Endothelial cell of umbilical vein (primary cell): ENCODE measurements around the gene GLI3. TPM values are rescaled to one million over a fixed set of nuclear protein-coding genes. Genes with fewer than 3 reads are reported as not detected.

ENCODE experiments used
- BruUV-seq: library from RNA; stranded (reverse); fragments of 400-500 nt; replicated peaks from 2 replicates; lab custom pipeline; 2021; lab: Mats Ljungman, UMichigan
- CTCF ChIA-PET: fragments of 300-600, 350-600 bp; sonication (Branson Sonifier 250); formaldehyde crosslinking; loops from one replicate; lab custom pipeline; 2021; ENCODE audit warnings: antibody characterized with exemption, inconsistent platforms; lab: Charles Lee
- POLR2A ChIA-PET: fragments of 300-600, 350-600 bp; sonication (Branson Sonifier 250); formaldehyde crosslinking; loops from one replicate; lab custom pipeline; 2021; ENCODE audit warnings: antibody characterized with exemption, inconsistent platforms; lab: Charles Lee
- DNase-seq: peaks from one replicate; pipeline ENCODE4 v3.0.0-alpha.2; 2011; ENCODE audit warnings: low read depth, low spot score
- FAIRE-seq: peaks from 2 replicates; lab custom pipeline; 2011; peaks lifted over from hg19 to GRCh38; lab: Jason Lieb, UNC
- H2AFZ ChIP-seq: 2 replicates; pipeline ENCODE4 v1.6.0; 2012; ENCODE audit warnings: low read depth, low read length, control low read depth, inconsistent platforms
- H3K27ac ChIP-seq: 2 replicates; pipeline ENCODE4 v1.5.1; 2011; ENCODE audit warnings: low read depth, mild to moderate bottlenecking, control low read depth, low read length, moderate library complexity; ENCODE audit not compliant: insufficient read depth
- H3K27me3 ChIP-seq, 2 experiments: 2 replicates each; pipeline versions ENCODE4 v1.6.0 to v1.6.1; 2011; ENCODE audit warnings: low read length in 2 of 2, mixed read lengths in 1 of 2; ENCODE audit not compliant: control insufficient read depth in 2 of 2, insufficient read depth in 2 of 2
- H3K36me3 ChIP-seq, 2 experiments: 2 replicates in 1 of 2; 3 replicates in 1 of 2; pipeline ENCODE4 v1.5.1; 2011; ENCODE audit warnings: low read length in 2 of 2, mild to moderate bottlenecking in 1 of 2, moderate library complexity in 1 of 2; ENCODE audit not compliant: control insufficient read depth in 2 of 2, insufficient read depth in 2 of 2; ENCODE audit errors: extremely low read depth in 1 of 2
- H3K4me1 ChIP-seq: 3 replicates; pipeline ENCODE4 v1.5.1; 2011; ENCODE audit warnings: mild to moderate bottlenecking, low read length; ENCODE audit not compliant: control insufficient read depth, insufficient read depth; ENCODE audit errors: extremely low read depth
- H3K4me2 ChIP-seq: 2 replicates; pipeline ENCODE4 v1.6.1; 2011; ENCODE audit warnings: low read length, control low read depth, mixed read lengths; ENCODE audit not compliant: insufficient read depth
- H3K4me3 ChIP-seq, 3 experiments: fragments of 200-600 bp in 1 of 3; sonication (generic), shearing (Covaris generic) in 1 of 3; replicated peaks in 1 of 3; 2 replicates each; pipeline ENCODE4 v1.5.1; 2011 to 2016; ENCODE audit warnings: control low read depth in 3 of 3, low read length in 3 of 3, mild to moderate bottlenecking in 2 of 3, inconsistent platforms in 1 of 3, low read depth in 1 of 3, moderate library complexity in 1 of 3; ENCODE audit not compliant: insufficient read depth in 1 of 3
- H3K79me2 ChIP-seq: 2 replicates; pipeline ENCODE4 v1.6.0; 2012; ENCODE audit warnings: low read length, inconsistent platforms; ENCODE audit not compliant: control insufficient read depth, insufficient read depth
- H3K9ac ChIP-seq: replicated peaks from 2 replicates; pipeline ENCODE3; 2011; ENCODE audit warnings: low read length, control low read depth; ENCODE audit not compliant: insufficient read depth; ENCODE audit errors: extremely low read depth
- H3K9me1 ChIP-seq: replicated peaks from 3 replicates; pipeline ENCODE4 v1.6.0; 2011; ENCODE audit warnings: mild to moderate bottlenecking, low read length; ENCODE audit not compliant: control insufficient read depth, insufficient read depth; ENCODE audit errors: extremely low read depth
- H3K9me3 ChIP-seq: replicated peaks from 2 replicates; pipeline ENCODE4 v1.5.1; 2012; ENCODE audit warnings: low read length, inconsistent platforms; ENCODE audit not compliant: control insufficient read depth, insufficient read depth
- H4K20me1 ChIP-seq: replicated peaks from 2 replicates; pipeline ENCODE3; 2011; ENCODE audit warnings: mild to moderate bottlenecking, low read length; ENCODE audit not compliant: control insufficient read depth, insufficient read depth; ENCODE audit errors: extremely low read depth
- CTCF ChIP-seq, 2 donors: IDR thresholded peaks; 1 replicate in 1 of 2; 2 replicates in 1 of 2; pipeline ENCODE4 v1.5.1; 2011; ENCODE audit warnings: low read length in 2 of 2, mild to moderate bottlenecking in 2 of 2, moderate library complexity in 2 of 2, control low read depth in 1 of 2, inconsistent platforms in 1 of 2, low read depth in 1 of 2; ENCODE audit not compliant: insufficient read depth in 1 of 2; ENCODE audit errors: extremely low read depth in 1 of 2
- EZH2 ChIP-seq: IDR thresholded peaks from 2 replicates; pipeline ENCODE4 v1.6.1; 2012; ENCODE audit warnings: borderline replicate concordance, low read depth, mild to moderate bottlenecking, moderate library complexity, low read length, inconsistent platforms; ENCODE audit not compliant: severe bottlenecking
- FOS ChIP-seq: IDR thresholded peaks from 2 replicates; pipeline ENCODE4 v1.6.1; 2011; ENCODE audit warnings: mild to moderate bottlenecking, low read length, moderate library complexity, borderline replicate concordance; ENCODE audit not compliant: insufficient read depth
- GATA2 ChIP-seq: IDR thresholded peaks from 2 replicates; pipeline ENCODE4 v1.7.0; 2011; ENCODE audit warnings: low read depth, mild to moderate bottlenecking, moderate library complexity, mixed read lengths, low read length; ENCODE audit not compliant: insufficient read length, insufficient read depth
- JUN ChIP-seq: IDR thresholded peaks from 2 replicates; pipeline ENCODE4 v1.6.1; 2011; ENCODE audit warnings: borderline replicate concordance, low read depth; ENCODE audit not compliant: insufficient read length, insufficient read depth
- MAX ChIP-seq: IDR thresholded peaks from 2 replicates; pipeline ENCODE4 v1.6.1; 2011; ENCODE audit not compliant: insufficient read depth, insufficient read length
- MYC ChIP-seq: IDR thresholded peaks from one replicate; pipeline ENCODE4 v1.6.1; 2011; ENCODE audit warnings: mild to moderate bottlenecking, low read depth, low read length
- POLR2A ChIP-seq: IDR thresholded peaks from 2 replicates; pipeline ENCODE4 v1.6.1; 2012; ENCODE audit warnings: low read depth, mild to moderate bottlenecking, control low read depth, low read length
- POLR2AphosphoS5 ChIP-seq: IDR thresholded peaks from 2 replicates; pipeline ENCODE4 v1.6.1; 2012; ENCODE audit warnings: low read depth, mild to moderate bottlenecking, control low read depth, low read length, moderate library complexity; ENCODE audit not compliant: insufficient read depth
- dilution Hi-C: fragments of 300-500 bp; cut with MboI; formaldehyde crosslinking; loops from one replicate; pipeline ENCODE4 v1.15.0; 2019; ENCODE audit warnings: low sequenced_read_pairs; ENCODE audit not compliant: extremely low pct_ligation_motif_present
- intact Hi-C: fragments of 100-400 bp; cut with micrococcal nuclease; formaldehyde crosslinking; loops from one replicate; pipeline ENCODE4 v1.10.0; 2022
- polyA plus RNA-seq, 4 experiments: library from polyadenylated mRNA; depleted of rRNA in 3 of 4; stranded (reverse) in 3 of 4; unstranded in 1 of 4; fragments of >200 nt; gene quantifications; 2 replicates each; pipeline versions ENCODE4 v1.2.1 to v1.2.3, GENCODE V29; 2011 to 2012; ENCODE audit warnings: missing spikeins in 1 of 4
- total RNA-seq: library from RNA; stranded (reverse); gene quantifications from 2 replicates; pipeline ENCODE4 v1.2.3, GENCODE V29; 2021

The GLI3 gene
- total and polyA plus RNA-seq, 2 donors (not counting 3 experiments of a cell fraction or from before 2014, with no cell fraction given): 6.0 to 24.9 TPM

GRCh38 chr7:42194238-42194637, 42.8 kb downstream of the GLI3 start:
- H3K27ac ChIP-seq: no peak overlapping the region
- FAIRE-seq: no peak
- CTCF ChIA-PET: interaction anchor here (1.1 to 1.5 kb wide), 2 partner anchors 8 to 13 kb away, joined by 4 read pairs; no protein-coding TSS in a partner anchor

More at GRCh38 chr7:42194238-42194637, 42.8 kb downstream of the GLI3 start:
- no peaks in the 10 kb centered on the region for H4K20me1 ChIP-seq
- peaks cover 14% of the 10 kb centered on the region for H3K4me1 ChIP-seq
- no peak for DNase-seq
- peak overlapping the region; percentile 35 for H3K4me2 ChIP-seq
- H3K4me3 ChIP-seq: no peak overlapping the region
- no peaks in the 10 kb centered on the region for H3K9me1 ChIP-seq
- H3K79me2 ChIP-seq: no peaks in the 10 kb centered on the region
- no peaks in the 10 kb centered on the region for H3K9me3 ChIP-seq
- no peak for TF ChIP-seq MYC
- no peak for TF ChIP-seq GATA2
- no peak for TF ChIP-seq JUN
- TF ChIP-seq MAX: no peak
- no peak for TF ChIP-seq EZH2
- TF ChIP-seq POLR2A: no peak
- TF ChIP-seq FOS: no peak
- TF ChIP-seq CTCF (IDR thresholded peaks at IDR 0.05; ENCODE audit: extremely low read depth in 1 of 2, insufficient read depth in 1 of 2, low read depth in 1 of 2, low read length in 2 of 2): no peak
- TF ChIP-seq POLR2AphosphoS5: no peak
- H3K36me3 ChIP-seq: no peaks in the 10 kb centered on the region
- POLR2A ChIA-PET: no interaction called here
- no TSS peak for BruUV-seq
- H3K27me3 ChIP-seq: no peaks in the 10 kb centered on the region
- intact Hi-C loops (no loop called here), dilution Hi-C loops (no loop called here)
- no peak overlapping the region for H3K9ac ChIP-seq
- no peak overlapping the region for H2AFZ ChIP-seq
